ENCODE measurements around the gene POC1A.

GRCh38 chr3:52056521-52056967, 97.7 kb downstream of the POC1A start, which contains the start of gene DUSP7:
- TF ChIP-seq POLR2AphosphoS5 (IDR thresholded peaks at IDR 0.05) (no peak), POLR2A (IDR thresholded peaks at IDR 0.05) (no peak)
